Activated T-helper 1 cell treated with Interleukin-2 at 50 U/mL for 16 hours (primary cell): ENCODE results near the gene ADAMTS8.

Source experiments
- DNase-seq: peaks from one replicate; pipeline ENCODE4 v3.0.0-alpha.2; 2020; ENCODE audit warnings: low read depth

ADAMTS8 gene, protein sequence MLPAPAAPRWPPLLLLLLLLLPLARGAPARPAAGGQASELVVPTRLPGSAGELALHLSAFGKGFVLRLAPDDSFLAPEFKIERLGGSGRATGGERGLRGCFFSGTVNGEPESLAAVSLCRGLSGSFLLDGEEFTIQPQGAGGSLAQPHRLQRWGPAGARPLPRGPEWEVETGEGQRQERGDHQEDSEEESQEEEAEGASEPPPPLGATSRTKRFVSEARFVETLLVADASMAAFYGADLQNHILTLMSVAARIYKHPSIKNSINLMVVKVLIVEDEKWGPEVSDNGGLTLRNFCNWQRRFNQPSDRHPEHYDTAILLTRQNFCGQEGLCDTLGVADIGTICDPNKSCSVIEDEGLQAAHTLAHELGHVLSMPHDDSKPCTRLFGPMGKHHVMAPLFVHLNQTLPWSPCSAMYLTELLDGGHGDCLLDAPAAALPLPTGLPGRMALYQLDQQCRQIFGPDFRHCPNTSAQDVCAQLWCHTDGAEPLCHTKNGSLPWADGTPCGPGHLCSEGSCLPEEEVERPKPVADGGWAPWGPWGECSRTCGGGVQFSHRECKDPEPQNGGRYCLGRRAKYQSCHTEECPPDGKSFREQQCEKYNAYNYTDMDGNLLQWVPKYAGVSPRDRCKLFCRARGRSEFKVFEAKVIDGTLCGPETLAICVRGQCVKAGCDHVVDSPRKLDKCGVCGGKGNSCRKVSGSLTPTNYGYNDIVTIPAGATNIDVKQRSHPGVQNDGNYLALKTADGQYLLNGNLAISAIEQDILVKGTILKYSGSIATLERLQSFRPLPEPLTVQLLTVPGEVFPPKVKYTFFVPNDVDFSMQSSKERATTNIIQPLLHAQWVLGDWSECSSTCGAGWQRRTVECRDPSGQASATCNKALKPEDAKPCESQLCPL

GRCh38 chr11:130428316-130429119 is at the start of gene ADAMTS8:
Gene ADAMTS8 (minus strand): TSS chr11:130428609. CDS start chr11:130428286, 323 bp downstream.
- DNase-seq = no peak

DNA sequence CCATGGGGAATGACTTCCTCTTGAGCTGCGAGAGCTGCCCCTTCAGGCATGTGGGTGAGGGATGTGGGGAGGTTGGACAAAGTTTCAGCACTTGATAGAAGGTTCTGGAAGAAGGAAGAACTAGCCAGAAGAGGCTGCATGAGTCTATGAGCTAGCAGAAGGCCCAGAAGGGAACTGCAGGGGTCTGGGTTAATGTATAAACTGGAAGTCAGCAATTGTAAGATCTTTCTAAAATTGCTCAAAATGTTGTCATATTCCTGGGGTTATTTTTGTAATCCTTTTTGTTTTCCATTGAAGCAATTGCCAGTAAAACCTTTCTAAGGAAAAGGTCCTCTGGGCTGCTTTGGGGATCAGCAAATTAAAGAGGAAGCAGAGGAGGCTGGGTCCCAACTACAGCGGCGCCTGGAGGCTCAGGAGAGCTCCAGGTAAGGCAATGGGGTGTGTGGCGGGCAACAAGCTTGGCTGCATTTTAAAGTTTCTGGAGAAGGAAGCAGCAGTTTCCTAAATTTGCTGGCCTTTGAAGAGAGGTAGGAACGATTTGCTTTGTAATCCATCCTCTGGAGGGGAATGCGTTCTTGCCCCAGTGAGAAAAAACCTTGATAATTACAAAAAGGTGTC is 49.3 kb upstream of the ADAMTS8 start:
- no peak for DNase-seq

- DNase-seq = no peak
These were observed 48.6 kb upstream of the ADAMTS8 start for GRCh38 chr11:130476922-130477491.

DNA sequence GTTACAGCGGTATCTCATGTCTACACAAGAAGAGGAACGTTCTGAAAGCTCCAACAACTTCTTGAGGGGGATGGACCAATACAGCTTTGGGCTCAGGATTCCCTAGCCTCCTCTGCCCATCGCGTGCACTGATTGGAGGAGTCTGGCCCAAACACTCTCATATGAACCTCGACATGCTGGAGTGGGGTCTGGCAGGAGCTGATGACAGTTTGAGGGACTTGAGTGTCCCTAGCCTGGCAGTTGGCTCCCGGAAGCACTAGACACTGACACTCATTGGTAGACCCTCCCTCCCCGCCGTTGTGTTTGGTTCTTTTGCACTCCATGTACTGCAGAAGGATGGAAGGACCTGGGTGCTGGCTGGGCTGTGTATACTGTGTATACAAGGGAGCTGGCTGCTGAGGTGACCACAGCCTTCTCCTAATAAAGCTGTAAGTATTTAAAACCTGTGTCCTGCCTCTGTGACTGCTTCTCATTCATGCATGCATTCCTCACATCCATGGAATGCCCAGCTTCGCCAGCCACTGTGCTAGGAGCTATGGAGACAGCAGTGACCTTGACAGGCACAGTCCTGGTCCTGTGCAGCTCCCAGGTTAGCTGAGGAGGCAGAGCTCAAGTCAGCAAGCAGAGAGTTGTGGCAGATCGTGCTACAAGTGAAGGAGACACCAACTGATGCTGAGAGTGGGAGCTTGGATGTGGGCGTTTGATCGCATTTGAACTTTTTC is 48.0 kb upstream of the ADAMTS8 start:
- DNase-seq = no peak

- DNase-seq = no peak
These were observed 47.1 kb upstream of the ADAMTS8 start for GRCh38 chr11:130475426-130476053.

DNA sequence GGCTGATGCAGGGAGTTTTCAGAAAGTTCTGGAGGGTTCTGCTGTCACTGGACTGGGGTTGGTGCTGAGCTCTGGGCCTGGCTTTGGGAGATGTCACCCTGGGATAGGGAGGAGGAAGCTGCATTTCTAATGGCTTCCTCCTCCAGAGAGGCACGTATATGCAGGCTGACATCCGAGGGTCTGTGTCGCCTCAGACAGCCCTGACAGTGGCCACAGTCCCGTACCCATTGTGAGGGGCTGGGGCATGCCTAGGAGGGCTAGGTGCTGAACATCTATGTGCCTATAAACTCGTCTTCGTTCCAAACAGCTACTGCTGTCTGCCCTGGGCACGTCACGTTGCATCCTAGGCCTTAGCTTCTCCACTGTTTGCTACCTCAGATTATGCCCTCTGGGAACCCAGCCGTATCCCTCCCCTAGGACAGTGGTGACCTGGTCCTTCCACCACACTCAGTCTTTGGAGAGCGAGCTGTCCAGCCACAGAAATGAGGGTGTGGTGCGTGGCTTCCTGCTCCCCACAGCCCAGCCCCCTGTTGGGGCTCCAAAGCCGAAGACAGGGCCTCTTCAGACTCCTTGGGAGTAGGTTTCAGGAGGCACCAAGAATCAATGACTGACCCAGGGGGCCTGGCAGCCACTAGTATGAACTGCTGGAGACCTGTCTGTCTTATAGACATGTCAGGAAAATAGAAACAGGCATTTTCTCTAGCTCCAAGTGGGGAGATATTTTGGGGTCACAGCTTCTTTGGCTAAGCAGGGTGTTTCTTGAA is 46.4 kb upstream of the ADAMTS8 start:
- DNase-seq = no peak

- DNase-seq = no peak
These were observed 45.5 kb upstream of the ADAMTS8 start for GRCh38 chr11:130473795-130474377.

GRCh38 chr11:130473056-130473794 is 44.8 kb upstream of the ADAMTS8 start:
- no peak for DNase-seq

DNA sequence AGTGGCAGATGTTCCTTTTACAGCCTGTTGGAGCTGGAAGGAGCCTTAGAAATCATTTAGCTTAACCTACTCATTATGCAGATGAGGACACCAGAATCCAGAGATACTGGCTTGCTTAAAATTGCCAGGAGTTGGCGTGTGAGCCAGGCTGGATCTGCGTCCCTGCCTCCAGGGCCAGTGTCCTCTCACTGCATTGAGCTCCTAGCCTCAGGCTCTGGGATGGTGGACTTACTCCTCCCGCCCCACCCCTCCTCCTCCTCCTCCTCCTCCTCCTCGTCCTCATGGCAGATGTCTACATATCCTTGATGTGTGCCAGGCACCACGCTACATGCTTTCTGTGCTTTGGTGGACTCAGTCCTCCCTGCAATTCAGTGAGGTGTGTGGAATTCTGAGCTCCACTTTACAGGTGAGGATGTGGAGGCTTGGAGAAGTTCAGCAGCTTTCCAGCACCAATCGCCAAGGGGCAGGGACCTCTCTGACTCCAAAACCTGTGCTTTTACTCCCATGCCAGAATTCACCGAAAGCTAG is 44.1 kb upstream of the ADAMTS8 start:
- DNase-seq = no peak

GRCh38 chr11:130471731-130472433 is 43.5 kb upstream of the ADAMTS8 start:
- no peak for DNase-seq

DNA sequence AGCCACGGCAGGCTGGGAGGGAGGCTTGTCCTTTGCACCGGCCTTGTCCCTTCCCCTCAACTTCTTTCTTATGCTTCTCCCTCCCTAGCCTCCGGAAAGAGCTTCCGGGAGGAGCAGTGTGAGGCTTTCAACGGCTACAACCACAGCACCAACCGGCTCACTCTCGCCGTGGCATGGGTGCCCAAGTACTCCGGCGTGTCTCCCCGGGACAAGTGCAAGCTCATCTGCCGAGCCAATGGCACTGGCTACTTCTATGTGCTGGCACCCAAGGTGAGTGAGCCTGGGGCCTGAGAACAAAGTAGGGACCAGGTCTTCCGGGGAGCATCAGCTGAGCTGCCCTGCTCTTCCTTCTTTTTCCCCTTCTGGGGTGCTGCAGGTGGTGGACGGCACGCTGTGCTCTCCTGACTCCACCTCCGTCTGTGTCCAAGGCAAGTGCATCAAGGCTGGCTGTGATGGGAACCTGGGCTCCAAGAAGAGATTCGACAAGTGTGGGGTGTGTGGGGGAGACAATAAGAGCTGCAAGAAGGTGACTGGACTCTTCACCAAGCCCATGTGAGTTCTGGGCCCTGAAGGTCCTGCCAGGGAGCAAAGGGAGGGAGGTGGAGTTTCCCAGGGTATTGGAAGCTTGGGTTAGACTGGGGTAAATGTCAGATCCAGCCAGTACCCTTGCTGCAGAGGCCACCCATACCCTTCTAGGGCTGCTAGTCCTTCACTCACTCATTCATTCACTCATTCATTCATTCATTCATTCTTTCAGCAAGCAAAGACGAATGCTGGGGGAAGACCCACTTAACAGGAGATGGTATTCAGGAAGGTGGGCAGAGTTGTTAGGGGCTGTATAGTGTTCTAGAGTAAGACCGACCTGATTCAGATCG is 42.7 kb upstream of the ADAMTS8 start:
- DNase-seq = no peak

GRCh38 chr11:130469181-130469580 is 40.8 kb upstream of the ADAMTS8 start:
- no peak for DNase-seq

- no peak for DNase-seq
These were observed 38.9 kb upstream of the ADAMTS8 start for GRCh38 chr11:130467116-130467900.

DNA sequence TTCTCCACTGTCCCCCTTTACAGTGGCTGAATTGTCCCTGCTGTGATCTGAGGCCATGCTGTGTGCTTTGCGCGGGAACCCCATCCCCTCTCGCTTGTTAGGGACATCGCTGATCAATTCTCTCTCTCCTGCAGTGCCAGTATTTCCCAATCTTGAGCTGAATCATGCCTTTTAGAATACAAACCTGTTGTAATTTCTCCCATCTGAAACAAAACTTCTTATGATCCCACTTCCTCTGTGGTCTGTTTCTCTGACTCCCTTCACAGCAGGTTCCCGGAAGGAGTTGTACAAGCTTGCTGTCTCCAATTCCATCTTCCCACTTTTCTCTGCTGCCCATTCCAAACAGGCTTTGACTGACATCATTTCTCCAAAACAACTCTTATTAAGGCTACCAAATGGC is 36.9 kb upstream of the ADAMTS8 start:
- no peak for DNase-seq

GRCh38 chr11:130464291-130464812 is 35.9 kb upstream of the ADAMTS8 start:
- no peak for DNase-seq
